Stomach (tissue), 4 donors: ENCODE results near the gene JAG2.

ENCODE experiments used
- POLR2A ChIP-seq, 4 donors: fragments of 450-650 bp; IDR thresholded peaks; one replicate each; pipeline ENCODE4 v1.6.1; 2016; ENCODE audit warnings: antibody characterized with exemption in 4 of 4, control low read depth in 2 of 4, mild to moderate bottlenecking in 1 of 4, moderate library complexity in 1 of 4
- TF ChIP-seq, protein P1 (sequence below), 7 experiments: fragments of 450-650 bp in 4 of 7; fragments of 200-600 bp in 3 of 7; sonication (generic) in 3 of 7; IDR thresholded peaks; one replicate each; pipeline ENCODE4 v1.5.1; 2016 to 2019; ENCODE audit warnings: antibody characterized with exemption in 7 of 7, control low read depth in 2 of 7, mild to moderate bottlenecking in 1 of 7

DNA sequence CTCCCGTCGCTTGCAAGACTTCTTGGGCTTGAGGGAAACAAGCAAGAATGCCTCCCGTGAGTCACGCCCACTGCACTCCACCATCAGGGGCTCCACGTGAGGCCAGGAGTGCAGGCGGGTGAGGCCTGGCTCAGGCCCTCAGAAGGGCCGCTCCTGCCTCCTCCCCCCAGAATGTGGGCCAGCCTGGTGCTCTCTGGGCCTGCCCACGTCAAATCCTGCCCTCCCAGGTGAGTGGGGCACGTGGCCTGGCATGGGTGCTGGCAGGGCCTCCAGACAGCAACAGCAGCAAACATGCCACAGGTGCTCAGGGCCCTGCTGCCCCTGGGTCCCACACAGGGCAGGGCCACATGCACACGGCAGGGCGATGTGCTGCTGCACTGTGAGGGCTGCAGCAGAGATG is 49.2 kb upstream of the JAG2 start:
- TF ChIP-seq, protein P1, sequence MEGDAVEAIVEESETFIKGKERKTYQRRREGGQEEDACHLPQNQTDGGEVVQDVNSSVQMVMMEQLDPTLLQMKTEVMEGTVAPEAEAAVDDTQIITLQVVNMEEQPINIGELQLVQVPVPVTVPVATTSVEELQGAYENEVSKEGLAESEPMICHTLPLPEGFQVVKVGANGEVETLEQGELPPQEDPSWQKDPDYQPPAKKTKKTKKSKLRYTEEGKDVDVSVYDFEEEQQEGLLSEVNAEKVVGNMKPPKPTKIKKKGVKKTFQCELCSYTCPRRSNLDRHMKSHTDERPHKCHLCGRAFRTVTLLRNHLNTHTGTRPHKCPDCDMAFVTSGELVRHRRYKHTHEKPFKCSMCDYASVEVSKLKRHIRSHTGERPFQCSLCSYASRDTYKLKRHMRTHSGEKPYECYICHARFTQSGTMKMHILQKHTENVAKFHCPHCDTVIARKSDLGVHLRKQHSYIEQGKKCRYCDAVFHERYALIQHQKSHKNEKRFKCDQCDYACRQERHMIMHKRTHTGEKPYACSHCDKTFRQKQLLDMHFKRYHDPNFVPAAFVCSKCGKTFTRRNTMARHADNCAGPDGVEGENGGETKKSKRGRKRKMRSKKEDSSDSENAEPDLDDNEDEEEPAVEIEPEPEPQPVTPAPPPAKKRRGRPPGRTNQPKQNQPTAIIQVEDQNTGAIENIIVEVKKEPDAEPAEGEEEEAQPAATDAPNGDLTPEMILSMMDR (IDR thresholded peaks at IDR 0.05): no peak
- TF ChIP-seq POLR2A (IDR thresholded peaks at IDR 0.05): no peak
